HG02981 (cell line): Measurements from ENCODE around the gene TMIE.

ENCODE experiments used
- ATAC-seq: cut with Tn5 transposase; IDR thresholded peaks from one replicate; pipeline ENCODE4 v1.9.1; 2021; ENCODE audit warnings: mild to moderate bottlenecking, moderate library complexity; ENCODE audit not compliant: unreplicated experiment

The TMIE gene, protein sequence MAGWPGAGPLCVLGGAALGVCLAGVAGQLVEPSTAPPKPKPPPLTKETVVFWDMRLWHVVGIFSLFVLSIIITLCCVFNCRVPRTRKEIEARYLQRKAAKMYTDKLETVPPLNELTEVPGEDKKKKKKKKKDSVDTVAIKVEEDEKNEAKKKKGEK

DNA sequence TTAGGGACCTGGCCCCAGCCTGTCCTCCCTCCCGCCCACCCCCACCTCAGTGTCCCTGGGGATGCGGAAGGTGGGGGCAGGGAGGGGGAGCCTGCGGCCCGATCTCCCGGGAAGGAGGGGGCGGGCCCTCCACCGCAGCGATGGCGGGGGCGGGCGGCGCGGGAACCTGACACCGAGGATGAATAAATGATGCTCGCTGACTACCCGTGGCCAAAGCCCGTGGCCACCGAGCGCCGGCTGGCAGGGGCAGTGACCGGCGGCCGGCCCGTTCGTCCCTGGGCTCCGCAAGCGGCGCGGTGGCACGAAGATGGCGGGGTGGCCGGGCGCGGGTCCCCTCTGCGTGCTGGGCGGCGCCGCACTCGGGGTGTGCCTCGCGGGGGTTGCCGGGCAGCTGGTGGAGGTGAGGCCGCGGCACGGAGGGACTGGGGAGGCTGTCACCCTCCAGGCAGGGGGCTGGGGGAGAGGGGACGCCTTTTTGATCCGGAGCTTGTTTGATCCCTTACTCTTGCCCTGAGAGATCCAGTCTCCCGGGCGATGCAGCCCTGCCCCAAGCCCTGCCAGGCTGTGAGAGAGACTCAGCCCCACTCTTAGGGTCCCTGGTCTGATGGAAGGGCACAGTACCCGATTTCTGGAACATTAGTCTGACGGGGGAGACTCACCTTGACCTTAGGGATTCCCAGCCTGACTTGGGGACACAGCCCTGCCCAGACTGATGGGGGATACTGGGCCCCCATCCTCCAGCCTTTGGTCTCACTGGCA, at the start of gene TMIE:
TSS of gene TMIE (plus strand) at position 212 of the 759 bp plus-strand sequence. CDS start at position 308, 96 bp downstream.
- ATAC-seq = no peak

DNA sequence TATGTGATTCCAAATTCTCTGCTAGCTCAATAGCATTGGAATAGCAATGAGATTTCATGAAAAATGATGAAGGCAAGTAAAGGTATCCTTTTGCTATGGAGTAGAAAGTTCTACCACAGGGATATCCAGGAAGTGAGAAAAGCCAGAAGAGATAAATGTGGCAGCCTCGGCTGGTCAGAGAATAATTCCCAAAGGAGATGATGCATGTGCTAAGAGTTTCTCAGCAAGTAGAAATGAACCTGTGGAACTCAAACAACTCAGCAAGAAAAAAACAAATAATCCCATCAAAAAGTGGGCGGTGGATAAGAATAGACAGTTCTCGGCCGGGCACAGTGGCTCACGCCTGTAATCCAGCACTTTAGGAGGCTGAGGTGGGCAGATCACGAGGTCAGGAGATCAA, 45.9 kb upstream of the TMIE start:
- ATAC-seq = no peak

DNA sequence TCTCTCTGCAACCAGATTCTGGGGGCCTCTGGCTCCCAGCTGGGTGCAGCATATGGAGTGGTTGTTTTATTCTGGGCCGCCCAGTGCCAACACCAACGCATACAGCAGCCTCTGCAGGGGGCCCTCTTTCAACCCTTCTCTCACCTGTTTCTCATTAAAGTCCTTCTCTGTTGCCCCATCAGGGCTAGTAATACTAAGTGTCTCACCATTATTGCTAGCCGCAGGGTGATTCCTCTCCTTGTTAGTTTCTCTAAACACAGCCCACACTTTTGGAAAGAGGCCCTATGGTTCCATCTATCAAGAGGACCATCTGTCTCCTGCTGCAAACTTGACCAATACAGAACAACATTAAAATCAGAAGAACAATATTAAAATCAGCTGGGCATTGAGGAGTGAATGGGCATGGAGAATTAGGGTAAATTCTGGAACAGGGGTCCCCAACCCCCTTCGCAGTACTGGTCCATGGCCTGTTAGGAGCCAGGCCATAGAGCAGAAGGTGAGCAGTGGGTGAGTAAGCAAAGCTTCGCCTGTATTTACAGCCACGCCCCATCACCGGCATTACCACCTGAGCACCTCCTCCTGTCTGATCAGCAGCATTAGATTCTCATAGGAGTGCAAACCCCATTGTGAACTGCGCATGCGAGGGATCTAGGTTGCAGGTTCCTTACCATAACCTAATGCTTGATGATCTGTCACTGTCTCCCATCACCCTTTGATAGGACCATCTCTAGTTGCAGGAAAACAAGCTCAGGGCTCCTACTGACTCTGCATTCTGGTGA, 44.2 kb upstream of the TMIE start:
- ATAC-seq = no peak

DNA sequence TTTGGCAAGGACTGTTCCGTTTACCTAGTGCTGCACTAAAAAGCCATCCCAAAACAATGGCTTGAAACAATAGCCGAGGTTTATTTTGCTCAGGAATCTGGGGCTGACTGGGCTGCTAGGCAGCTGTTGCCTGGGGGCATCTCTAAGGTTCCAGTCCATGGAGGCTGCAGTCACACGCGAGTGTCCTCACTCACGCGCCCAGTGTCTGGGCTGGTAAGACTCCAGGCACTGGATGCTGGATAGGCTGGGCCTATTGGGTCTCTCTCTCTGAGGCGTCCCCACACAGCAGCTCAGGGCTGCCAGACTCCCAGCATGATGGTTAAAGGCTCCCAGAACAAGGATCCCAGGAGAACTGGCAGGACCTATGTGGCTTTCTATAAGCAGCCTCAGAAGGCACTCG, 41.9 kb upstream of the TMIE start:
- ATAC-seq = no peak

DNA sequence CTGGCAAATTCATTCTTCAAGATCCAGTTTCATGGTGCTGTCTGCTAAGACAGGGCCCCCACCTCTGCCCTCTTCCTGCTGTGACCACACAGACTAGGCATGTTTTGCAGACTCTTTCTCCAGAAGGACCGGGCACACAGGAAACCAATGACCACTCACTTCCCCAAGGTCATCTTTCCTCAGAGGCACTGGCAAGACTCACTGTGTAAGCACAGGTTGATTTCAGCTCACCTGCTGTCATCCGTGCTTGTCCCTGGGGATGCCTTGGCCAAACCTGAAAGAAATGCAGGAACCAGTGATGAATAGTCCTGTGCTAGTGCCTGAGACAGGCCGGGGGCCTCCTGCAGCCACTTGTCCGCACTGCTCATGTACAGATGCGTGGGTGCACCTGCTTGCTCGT, 41.2 kb upstream of the TMIE start:
- no peak for ATAC-seq

DNA sequence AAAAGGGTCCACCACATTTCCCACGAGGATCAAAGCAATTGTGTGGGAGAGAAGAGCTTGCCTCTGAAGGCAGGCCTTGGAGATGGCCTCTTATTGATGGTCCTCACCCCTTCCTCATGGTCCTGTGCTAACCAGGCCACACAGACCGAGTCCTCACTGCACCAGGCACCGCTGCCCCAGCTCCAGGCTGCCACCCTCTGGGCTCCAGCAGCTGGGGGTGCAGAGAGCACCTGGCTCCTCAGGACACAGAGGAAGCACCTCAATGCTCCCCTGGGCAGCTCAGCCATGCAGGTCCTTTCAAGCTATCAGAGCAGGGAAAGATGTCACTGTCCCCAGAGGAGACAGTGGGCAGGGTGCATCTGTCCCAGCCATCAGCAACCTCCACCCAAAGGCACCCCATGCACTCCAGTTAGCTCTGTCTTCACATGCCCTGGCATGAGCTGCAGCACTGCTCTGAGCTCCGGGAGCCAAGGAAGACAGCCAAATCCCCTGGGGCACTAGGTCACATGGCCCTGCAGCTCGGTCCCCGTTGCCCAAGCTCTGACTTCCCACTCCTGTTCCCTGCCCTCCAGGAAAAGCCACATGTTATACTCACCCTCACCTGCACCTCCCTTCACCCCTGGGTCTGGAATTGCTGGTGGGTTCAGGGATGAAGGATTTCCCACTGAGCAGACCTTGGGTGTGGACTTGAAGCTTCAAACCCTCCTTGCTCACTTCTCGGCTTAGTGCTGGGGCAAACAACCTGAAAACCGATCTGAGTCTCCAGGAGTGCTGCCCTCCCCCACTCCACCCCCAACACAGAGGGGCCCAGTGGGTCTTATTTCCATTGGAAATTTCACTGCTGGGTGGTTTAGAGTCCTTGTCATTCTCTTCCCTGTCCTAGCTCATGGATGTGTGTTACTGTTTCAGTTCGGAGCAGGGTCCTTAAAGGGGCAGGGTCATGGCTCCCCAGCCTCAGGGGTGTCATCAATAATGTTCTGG, 40.4 kb upstream of the TMIE start:
- ATAC-seq = no peak

DNA sequence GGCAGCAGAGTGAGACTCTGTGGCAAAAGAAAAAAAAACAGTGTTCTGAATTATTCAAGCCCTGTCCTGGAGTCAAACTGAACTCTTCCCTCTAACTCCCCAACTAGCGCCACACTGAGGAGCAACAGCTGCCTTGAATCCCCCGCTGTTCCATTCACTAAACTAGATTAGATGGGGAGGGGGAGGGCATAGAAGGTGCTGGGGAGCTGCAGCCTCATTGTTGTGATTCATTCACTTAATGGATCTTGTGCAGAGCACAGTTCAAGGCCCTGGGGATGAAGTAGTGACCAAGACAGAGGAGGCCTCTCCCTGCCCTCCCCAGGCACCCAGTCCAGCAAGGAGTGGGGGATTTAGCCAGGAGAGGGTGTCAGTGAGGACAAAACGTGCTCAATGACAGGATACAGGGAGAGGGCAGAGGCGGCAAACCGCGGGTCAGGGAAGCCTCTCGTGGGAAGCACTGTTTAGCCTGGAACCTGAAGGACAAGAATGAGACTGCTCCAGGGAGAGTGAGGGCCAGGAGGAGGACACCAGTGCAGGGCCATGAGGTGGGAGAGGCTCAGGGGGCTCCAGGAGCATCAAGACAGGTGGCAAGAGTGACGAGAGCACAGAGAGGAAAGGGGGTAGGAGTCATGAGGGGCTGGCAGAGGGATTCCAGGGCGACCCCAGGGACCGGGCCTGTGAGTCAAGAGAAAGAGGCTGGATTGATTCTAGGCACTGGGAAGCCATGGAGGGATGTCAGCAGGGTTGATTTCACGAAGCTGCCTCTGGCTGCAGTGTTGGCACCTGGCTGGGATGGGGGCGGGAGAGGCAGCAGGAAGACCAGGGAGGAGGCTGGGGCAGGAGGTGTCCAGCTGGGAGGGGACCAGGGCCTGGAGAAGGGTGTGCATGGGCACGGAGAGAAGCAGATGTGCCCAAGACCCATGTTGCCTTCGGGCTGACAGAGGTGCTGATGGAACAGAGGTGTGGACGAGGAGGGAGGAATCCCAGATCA, 39.1 kb upstream of the TMIE start:
- no peak for ATAC-seq

DNA sequence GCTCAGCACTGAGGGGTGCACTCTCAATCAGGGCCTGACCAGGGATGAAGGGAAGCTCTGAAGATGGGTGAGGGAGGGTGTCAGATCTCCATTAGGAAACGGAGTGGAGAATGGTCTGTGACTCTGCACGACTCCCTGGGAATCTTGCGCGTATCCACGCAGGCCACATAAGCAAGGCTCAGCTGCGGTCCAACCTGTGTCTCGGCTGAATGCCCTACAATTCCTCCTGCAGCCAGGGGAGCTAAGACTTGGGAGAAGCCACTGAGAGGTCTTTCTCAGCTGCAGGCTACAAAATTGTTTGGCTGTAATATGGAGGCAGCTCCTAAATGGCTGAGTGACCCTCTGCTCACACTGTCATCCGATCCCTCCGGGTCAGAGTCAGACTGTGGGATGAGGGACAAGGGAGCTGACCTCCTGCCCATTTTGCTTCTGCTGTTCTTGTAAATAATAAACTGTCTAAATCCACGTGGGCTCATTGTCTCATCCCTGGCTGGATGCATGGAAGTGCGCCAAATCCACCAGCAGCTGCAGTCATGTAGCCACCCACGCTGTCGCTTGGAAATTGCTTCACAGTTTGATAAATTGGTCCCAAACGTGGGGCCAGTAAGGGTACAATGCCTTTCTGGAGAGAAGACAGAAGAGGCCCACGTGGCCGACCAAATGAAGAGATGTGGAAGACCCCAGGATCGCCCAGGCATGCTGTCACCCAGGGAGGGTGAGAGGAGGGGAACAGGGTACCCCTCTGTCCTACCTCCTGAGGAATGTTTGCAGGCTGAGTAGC, 38.2 kb upstream of the TMIE start:
- ATAC-seq = no peak

DNA sequence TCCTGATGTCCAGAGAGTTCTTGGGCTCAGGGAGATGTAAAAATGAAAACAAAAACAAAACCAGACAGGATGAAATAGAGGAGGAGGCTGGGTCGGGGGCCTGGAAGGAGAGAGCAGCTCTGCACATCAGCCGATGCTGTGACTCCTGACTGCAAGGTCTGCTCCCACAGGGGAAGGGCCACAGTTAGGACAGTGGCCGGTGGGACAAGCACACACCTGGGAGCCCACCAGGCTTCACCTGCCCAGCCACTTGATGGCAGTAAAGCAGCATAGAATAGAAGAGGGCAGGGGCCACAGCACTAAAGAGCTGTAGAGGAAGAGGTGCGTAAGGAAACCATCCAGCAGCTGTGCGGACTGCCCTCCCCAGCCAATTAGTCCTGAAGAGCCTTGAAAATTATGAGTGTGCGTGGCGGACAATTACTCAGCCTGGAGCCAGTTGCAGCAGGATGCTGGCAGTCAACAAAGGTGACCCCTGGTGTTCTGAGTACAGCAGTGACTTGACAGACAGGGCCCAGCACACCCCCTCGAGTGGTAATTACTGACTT, 37.5 kb upstream of the TMIE start:
- no peak for ATAC-seq

DNA sequence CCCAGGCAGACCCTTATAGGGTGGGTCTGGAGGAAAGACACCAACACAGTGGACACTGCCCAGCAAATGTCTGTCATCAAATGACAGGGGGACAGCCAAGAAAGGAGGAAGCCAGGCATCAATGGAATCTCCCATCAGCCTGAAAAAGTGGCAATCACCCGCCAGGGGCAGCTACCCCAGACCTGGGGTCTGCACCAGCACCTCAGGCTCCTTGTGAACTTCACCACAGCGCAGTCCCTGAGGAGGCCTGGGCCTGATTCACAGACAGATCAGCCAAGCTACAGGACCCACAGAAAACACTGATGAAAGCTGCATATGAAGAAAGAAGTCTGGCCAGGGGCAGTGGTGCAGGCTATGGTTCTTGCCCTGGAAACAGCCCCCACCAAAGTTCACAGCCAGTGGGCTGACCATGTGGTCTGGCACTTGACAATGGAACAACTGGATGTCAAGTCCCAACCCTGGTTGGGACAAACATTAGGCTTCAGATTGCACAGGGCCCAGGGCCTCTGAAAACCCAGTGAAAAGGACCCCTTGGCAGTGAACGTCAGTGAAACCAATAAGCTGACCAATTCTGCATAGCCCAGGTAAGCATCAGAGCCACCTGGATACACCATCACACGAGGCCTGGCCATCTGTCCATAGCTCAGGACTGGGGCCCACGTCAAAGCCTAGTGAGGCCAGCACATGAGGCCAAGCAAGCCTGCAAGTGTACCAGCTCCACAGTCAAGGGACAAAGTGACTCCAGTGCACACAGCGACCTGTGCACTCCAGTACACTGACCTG, 36.8 kb upstream of the TMIE start:
- ATAC-seq = no peak

DNA sequence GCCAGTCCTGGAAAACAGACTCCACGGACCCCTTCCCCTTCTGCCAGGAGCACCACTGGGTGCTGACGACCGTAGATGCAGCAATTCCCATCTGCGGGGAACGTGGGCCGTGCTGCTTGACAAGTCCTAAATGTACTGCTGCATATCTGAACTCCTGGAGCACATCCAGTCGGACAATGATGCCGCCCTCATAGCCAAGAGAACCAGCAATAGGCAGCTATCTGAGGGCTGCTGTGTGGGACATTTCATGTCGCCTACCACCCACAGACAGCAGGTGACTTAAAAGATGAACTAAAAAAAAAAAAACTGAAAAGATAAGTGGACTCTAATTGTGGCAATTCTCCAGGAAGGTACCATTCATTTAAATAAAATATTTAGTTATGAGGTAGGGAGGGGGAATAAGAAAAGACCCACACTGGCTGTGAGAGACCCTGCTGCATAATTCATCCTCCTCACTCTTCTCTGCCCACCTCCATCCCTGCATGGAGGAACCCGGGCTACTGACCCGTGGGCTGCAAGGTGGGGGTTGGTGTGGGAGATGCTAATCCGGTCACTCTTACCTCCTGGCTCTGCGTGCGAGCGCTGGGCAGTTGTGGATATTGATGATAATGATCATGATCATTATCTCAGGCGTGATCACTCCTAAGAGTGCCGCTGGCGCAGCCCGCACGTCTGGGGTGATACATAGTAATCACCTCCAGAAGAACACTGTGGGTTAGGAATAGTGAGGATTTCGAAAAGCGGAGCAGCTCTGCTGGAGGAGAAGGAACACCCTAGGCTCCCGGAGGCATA, 36.0 kb upstream of the TMIE start:
- ATAC-seq = no peak

DNA sequence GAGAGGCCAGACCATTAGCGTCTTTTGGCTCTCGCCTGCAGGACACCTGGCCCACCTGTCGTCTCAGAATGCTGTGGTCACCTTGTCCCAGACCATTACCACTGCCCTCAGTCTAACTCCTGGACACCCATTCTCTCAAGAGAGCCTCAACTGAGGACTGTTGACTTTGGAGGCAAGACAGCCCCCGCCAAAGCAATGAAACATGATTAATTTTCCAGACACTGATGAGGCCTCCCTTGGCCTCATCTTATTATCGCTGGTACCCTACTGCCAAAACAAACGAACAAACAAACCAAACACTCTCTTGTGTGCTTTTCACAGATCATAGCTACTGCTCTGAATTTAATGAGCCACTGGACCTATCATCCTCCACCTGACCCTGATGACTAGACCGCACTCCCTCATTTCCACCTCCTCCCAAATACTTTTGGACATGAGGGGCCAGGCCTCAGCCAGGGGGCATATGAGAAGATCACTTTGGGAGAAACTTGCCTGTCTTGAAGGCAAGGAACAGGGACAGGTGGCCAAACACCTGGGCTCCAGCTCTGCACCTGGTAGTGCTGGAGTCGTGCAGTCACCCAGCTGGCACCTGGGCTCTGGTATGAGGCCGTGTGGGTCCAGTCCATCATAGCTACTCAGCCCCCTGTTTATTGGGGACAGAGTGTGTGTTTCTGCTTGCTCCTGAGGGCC, 35.3 kb upstream of the TMIE start:
- no peak for ATAC-seq

DNA sequence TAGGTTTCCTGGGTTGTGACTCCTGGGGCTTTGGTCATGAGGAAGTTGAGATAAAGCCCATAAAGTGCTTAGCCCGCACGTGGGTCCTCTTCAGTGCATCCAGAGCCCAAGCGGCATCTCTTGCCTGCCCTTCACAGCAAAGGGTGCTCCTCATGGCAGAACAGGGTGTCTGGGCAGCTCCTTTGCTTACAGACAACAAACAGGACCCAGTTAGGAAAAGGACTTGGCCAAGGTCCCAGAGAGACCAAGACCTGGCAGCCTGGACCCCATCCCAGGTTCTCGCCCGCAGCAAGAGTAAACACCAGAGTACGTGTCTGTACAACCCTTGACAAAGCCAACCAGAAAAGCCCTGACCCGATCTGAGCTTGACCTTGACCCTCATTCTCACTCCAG, 34.7 kb upstream of the TMIE start:
- ATAC-seq = no peak

DNA sequence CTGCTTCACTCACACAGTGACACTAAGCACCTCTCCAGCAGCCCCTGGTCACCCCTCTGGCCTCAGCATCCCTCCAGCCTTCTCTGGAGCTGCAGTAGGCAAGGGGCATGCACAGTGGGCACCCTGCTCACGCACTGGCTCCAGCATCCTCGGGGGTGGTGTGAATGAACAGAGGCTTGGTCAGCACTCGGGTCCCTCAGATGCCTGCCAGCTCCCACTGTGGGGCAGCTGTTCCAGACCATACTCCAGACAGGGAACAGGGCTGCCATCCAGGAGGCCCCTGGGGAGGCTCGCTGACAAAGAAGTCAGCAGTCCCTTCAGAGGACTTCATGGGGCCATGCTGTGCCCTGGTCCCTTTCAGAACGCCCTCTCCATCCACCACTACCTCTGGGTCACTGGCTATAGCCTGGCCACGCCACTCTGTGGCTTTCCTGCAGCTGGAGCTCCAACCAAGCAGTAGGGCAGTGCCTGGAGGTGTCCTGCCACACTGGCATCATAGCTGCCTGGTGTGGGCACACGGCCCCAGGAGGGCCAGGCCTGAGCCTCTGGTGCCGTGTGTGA, 34.1 kb upstream of the TMIE start:
- no peak for ATAC-seq

DNA sequence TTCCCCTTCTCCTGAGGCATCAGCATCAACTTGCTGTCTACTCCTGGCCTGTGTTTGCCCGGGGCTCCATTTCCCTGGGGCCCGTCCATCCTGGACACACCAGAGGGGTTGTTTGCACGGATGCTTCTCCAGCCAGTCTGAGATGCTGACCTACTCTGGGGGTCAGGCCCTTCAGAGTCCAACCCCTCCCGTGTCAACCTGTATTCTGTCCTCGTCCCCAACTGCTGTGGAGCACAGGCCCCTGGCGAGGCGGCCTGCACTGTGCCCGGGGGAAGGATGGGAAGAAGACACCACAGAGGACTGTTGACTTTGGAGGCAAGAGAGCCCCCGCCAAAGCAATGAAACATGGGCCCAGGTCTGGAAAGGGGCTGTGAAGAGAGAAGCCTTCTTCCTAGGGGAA, 33.5 kb upstream of the TMIE start:
- ATAC-seq = no peak

DNA sequence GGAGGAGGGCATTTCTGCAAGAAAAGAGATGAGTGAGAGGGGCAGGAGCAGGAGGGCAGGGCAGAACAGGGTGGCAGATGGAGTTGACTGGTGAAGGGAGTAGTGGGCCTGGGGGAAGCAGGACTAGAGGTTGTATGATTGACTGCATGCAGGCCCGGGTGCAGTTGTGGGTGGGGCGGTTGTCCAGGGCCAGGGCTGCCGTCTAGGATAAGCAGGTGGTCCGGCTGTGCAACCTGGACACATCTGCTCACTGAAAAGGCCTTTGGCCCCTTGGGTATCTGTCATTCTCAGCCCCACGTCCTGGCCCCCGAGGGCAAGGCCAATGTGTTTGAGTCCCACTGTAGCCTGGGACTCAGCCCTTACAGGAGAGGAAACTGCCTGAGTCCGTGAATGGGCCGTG, 33.1 kb upstream of the TMIE start:
- no peak for ATAC-seq
